HEK293 (cell line): ENCODE results near the gene CLDN6.

Experiments used
- EGR2 ChIP-seq: fragments of 450-650 bp; formaldehyde crosslinking; IDR thresholded peaks from 2 replicates; pipeline ENCODE4 v1.5.1; 2016; ENCODE audit warnings: low read depth, missing biosample characterization, missing genetic modification characterization
- HOXC10 ChIP-seq: sonication (generic); formaldehyde crosslinking; IDR thresholded peaks from 2 replicates; pipeline ENCODE4 v1.8.1; 2023; ENCODE audit warnings: mild to moderate bottlenecking, missing genetic modification reagents
- KLF16 ChIP-seq: fragments of 450-650 bp; formaldehyde crosslinking; IDR thresholded peaks from 2 replicates; pipeline ENCODE4 v1.5.1; 2017; ENCODE audit warnings: missing biosample characterization, missing genetic modification characterization
- KLF9 ChIP-seq: fragments of 450-650 bp; formaldehyde crosslinking; IDR thresholded peaks from 2 replicates; pipeline ENCODE4 v1.5.1; 2016; ENCODE audit warnings: missing biosample characterization, missing genetic modification characterization, low read depth
- SCRT2 ChIP-seq: fragments of 450-650 bp; formaldehyde crosslinking; IDR thresholded peaks from 2 replicates; pipeline ENCODE4 v1.5.1; 2016; ENCODE audit warnings: missing biosample characterization, missing genetic modification characterization
- ZBTB20 ChIP-seq: fragments of 450-650 bp; formaldehyde crosslinking; IDR thresholded peaks from 2 replicates; pipeline ENCODE4 v1.5.1; 2016; ENCODE audit warnings: missing biosample characterization, missing genetic modification characterization
- ZBTB26 ChIP-seq: fragments of 450-650 bp; formaldehyde crosslinking; optimal IDR thresholded peaks from 2 replicates; pipeline ENCODE3; 2016; ENCODE audit warnings: missing biosample characterization, mild to moderate bottlenecking, missing genetic modification characterization
- ZBTB8A ChIP-seq: fragments of 450-650 bp; formaldehyde crosslinking; IDR thresholded peaks from 2 replicates; pipeline ENCODE4 v1.5.1; 2016; ENCODE audit warnings: missing biosample characterization, missing genetic modification characterization
- ZFHX2 ChIP-seq: fragments of 450-650 bp; formaldehyde crosslinking; conservative IDR thresholded peaks from 2 replicates; pipeline ENCODE4 v1.5.1; 2016; ENCODE audit warnings: missing biosample characterization, missing genetic modification characterization
- ZFP3 ChIP-seq: fragments of 450-650 bp; formaldehyde crosslinking; IDR thresholded peaks from 2 replicates; pipeline ENCODE4 v1.5.1; 2016; ENCODE audit warnings: low read depth, missing biosample characterization, missing genetic modification characterization
- ZNF112 ChIP-seq: fragments of 450-650 bp; formaldehyde crosslinking; IDR thresholded peaks from 2 replicates; pipeline ENCODE4 v1.5.0; 2017; ENCODE audit warnings: missing biosample characterization, missing genetic modification characterization
- ZNF140 ChIP-seq: fragments of 450-650 bp; formaldehyde crosslinking; IDR thresholded peaks from 2 replicates; pipeline ENCODE4 v1.5.1; 2016; ENCODE audit warnings: missing biosample characterization, missing genetic modification characterization
- ZNF2 ChIP-seq: fragments of 450-650 bp; formaldehyde crosslinking; IDR thresholded peaks from 2 replicates; pipeline ENCODE4 v1.5.1; 2016; ENCODE audit warnings: missing biosample characterization, missing genetic modification characterization
- ZNF324 ChIP-seq: fragments of 450-650 bp; formaldehyde crosslinking; IDR thresholded peaks from 2 replicates; pipeline ENCODE4 v1.5.1; 2016; ENCODE audit warnings: missing biosample characterization, missing genetic modification characterization
- ZNF37A ChIP-seq: fragments of 450-650 bp; IDR thresholded peaks from 2 replicates; pipeline ENCODE4 v1.5.1; 2018; ENCODE audit warnings: missing biosample characterization, missing genetic modification characterization
- ZNF560 ChIP-seq: fragments of 450-650 bp; formaldehyde crosslinking; IDR thresholded peaks from 2 replicates; pipeline ENCODE4 v1.5.1; 2017; ENCODE audit warnings: missing biosample characterization, missing genetic modification characterization, borderline replicate concordance
- ZNF747 ChIP-seq: fragments of 450-650 bp; formaldehyde crosslinking; IDR thresholded peaks from 2 replicates; pipeline ENCODE4 v1.5.1; 2016; ENCODE audit warnings: missing biosample characterization, missing genetic modification characterization
- ZNF830 ChIP-seq: fragments of 450-650 bp; IDR thresholded peaks from 2 replicates; pipeline ENCODE4 v1.5.0; 2018; ENCODE audit warnings: missing biosample characterization, missing genetic modification characterization, low read depth, mild to moderate bottlenecking, moderate library complexity
- ZNF837 ChIP-seq: fragments of 450-650 bp; formaldehyde crosslinking; IDR thresholded peaks from 2 replicates; pipeline ENCODE4 v1.5.1; 2016; ENCODE audit warnings: missing biosample characterization, missing genetic modification characterization
- ZSCAN4 ChIP-seq: fragments of 450-650 bp; formaldehyde crosslinking; IDR thresholded peaks from 2 replicates; pipeline ENCODE4 v1.5.1; 2017; ENCODE audit warnings: missing biosample characterization, missing genetic modification characterization
- TF ChIP-seq, protein P1 (sequence below): fragments of 450-650 bp; formaldehyde crosslinking; IDR thresholded peaks from 2 replicates; pipeline ENCODE4 v1.5.1; 2016; ENCODE audit warnings: missing biosample characterization, missing genetic modification characterization
- TF ChIP-seq, protein P2 (sequence below): fragments of 450-650 bp; formaldehyde crosslinking; IDR thresholded peaks from 2 replicates; pipeline ENCODE4 v1.5.1; 2017; ENCODE audit warnings: missing biosample characterization, missing genetic modification characterization
- TF ChIP-seq, protein P3 (sequence below): fragments of 450-650 bp; formaldehyde crosslinking; IDR thresholded peaks from 2 replicates; pipeline ENCODE4 v1.5.1; 2017; ENCODE audit warnings: missing biosample characterization, missing genetic modification characterization
- TF ChIP-seq, protein P4 (sequence below): fragments of 450-650 bp; formaldehyde crosslinking; IDR thresholded peaks from 2 replicates; pipeline ENCODE4 v1.5.1; 2016; ENCODE audit warnings: missing biosample characterization, missing genetic modification characterization
- TF ChIP-seq, protein P5 (sequence below): fragments of 450-650 bp; formaldehyde crosslinking; IDR thresholded peaks from 2 replicates; pipeline ENCODE4 v1.5.1; 2017; ENCODE audit warnings: missing biosample characterization, missing genetic modification characterization

The CLDN6 gene

GRCh38 chr16:2971985-2972784 is 45.8 kb downstream of the CLDN6 start (continued):
- TF ChIP-seq KLF9 (peak; percentile 66), ZNF112 (tag by site-specific recombination) (no peak), ZNF37A (tag by site-specific recombination) (no peak), ZNF140 (tag by site-specific recombination) (no peak), EGR2 (tag by site-specific recombination) (0 out of 2 replicates have a peak, but pooled peaks have one; percentile 14), KLF16 (tag by site-specific recombination) (0 out of 2 replicates have a peak, but pooled peaks have one; percentile 40), ZFHX2 (tag by site-specific recombination) (peak; percentile 41; the same call in 1 of the 2 replicates), ZNF324 (tag by site-specific recombination) (no peak), SCRT2 (tag by site-specific recombination) (no peak), ZFP3 (no peak), ZBTB26 (tag by site-specific recombination) (no peak), ZBTB8A (tag by site-specific recombination) (peak; percentile 72; the same call in 1 of the 2 replicates), ZNF560 (tag by site-specific recombination) (no peak), ZBTB20 (tag by site-specific recombination) (no peak), ZSCAN4 (tag by site-specific recombination) (no peak), ZNF837 (tag by site-specific recombination) (no peak), HOXC10 (CRISPR knock-in tag) (no peak), ZNF747 (tag by site-specific recombination) (no peak), ZNF2 (tag by site-specific recombination) (no peak), ZNF830 (tag by site-specific recombination) (no peak)
- TF ChIP-seq, protein P1, sequence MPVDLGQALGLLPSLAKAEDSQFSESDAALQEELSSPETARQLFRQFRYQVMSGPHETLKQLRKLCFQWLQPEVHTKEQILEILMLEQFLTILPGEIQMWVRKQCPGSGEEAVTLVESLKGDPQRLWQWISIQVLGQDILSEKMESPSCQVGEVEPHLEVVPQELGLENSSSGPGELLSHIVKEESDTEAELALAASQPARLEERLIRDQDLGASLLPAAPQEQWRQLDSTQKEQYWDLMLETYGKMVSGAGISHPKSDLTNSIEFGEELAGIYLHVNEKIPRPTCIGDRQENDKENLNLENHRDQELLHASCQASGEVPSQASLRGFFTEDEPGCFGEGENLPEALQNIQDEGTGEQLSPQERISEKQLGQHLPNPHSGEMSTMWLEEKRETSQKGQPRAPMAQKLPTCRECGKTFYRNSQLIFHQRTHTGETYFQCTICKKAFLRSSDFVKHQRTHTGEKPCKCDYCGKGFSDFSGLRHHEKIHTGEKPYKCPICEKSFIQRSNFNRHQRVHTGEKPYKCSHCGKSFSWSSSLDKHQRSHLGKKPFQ (tag by site-specific recombination) = no peak
- TF ChIP-seq, protein P2, sequence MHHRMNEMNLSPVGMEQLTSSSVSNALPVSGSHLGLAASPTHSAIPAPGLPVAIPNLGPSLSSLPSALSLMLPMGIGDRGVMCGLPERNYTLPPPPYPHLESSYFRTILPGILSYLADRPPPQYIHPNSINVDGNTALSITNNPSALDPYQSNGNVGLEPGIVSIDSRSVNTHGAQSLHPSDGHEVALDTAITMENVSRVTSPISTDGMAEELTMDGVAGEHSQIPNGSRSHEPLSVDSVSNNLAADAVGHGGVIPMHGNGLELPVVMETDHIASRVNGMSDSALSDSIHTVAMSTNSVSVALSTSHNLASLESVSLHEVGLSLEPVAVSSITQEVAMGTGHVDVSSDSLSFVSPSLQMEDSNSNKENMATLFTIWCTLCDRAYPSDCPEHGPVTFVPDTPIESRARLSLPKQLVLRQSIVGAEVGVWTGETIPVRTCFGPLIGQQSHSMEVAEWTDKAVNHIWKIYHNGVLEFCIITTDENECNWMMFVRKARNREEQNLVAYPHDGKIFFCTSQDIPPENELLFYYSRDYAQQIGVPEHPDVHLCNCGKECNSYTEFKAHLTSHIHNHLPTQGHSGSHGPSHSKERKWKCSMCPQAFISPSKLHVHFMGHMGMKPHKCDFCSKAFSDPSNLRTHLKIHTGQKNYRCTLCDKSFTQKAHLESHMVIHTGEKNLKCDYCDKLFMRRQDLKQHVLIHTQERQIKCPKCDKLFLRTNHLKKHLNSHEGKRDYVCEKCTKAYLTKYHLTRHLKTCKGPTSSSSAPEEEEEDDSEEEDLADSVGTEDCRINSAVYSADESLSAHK = no peak
- TF ChIP-seq, protein P3, sequence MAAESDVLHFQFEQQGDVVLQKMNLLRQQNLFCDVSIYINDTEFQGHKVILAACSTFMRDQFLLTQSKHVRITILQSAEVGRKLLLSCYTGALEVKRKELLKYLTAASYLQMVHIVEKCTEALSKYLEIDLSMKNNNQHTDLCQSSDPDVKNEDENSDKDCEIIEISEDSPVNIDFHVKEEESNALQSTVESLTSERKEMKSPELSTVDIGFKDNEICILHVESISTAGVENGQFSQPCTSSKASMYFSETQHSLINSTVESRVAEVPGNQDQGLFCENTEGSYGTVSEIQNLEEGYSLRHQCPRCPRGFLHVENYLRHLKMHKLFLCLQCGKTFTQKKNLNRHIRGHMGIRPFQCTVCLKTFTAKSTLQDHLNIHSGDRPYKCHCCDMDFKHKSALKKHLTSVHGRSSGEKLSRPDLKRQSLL (tag by site-specific recombination) = no peak
- TF ChIP-seq, protein P4, sequence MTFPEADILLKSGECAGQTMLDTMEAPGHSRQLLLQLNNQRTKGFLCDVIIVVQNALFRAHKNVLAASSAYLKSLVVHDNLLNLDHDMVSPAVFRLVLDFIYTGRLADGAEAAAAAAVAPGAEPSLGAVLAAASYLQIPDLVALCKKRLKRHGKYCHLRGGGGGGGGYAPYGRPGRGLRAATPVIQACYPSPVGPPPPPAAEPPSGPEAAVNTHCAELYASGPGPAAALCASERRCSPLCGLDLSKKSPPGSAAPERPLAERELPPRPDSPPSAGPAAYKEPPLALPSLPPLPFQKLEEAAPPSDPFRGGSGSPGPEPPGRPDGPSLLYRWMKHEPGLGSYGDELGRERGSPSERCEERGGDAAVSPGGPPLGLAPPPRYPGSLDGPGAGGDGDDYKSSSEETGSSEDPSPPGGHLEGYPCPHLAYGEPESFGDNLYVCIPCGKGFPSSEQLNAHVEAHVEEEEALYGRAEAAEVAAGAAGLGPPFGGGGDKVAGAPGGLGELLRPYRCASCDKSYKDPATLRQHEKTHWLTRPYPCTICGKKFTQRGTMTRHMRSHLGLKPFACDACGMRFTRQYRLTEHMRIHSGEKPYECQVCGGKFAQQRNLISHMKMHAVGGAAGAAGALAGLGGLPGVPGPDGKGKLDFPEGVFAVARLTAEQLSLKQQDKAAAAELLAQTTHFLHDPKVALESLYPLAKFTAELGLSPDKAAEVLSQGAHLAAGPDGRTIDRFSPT (tag by site-specific recombination) = peak; percentile 79
- TF ChIP-seq, protein P5, sequence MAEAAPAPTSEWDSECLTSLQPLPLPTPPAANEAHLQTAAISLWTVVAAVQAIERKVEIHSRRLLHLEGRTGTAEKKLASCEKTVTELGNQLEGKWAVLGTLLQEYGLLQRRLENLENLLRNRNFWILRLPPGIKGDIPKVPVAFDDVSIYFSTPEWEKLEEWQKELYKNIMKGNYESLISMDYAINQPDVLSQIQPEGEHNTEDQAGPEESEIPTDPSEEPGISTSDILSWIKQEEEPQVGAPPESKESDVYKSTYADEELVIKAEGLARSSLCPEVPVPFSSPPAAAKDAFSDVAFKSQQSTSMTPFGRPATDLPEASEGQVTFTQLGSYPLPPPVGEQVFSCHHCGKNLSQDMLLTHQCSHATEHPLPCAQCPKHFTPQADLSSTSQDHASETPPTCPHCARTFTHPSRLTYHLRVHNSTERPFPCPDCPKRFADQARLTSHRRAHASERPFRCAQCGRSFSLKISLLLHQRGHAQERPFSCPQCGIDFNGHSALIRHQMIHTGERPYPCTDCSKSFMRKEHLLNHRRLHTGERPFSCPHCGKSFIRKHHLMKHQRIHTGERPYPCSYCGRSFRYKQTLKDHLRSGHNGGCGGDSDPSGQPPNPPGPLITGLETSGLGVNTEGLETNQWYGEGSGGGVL (tag by site-specific recombination) = no peak
